ENCODE results near the gene FBN1.

Gene FBN1

GRCh38 chr15:48645558-48646330, at the start of gene FBN1:
FBN1 (minus strand) TSS chr15:48645709; CDS start chr15:48644769, 940 bp downstream.
- Mint-ChIP-seq H3K27ac (no peak within 1 kb of the TSS), H3K36me3 (ENCODE audit: low read depth) (no peaks in the 10 kb centered on the region), H3K4me1 (ENCODE audit: low read depth) (peaks cover 5% of the 10 kb centered on the region), H3K4me3 (peak within 1 kb of the TSS; percentile 65), H3K9me3 (no peaks in the 10 kb centered on the region), H3K27me3 (peaks cover 38% of the 10 kb centered on the region)

DNA sequence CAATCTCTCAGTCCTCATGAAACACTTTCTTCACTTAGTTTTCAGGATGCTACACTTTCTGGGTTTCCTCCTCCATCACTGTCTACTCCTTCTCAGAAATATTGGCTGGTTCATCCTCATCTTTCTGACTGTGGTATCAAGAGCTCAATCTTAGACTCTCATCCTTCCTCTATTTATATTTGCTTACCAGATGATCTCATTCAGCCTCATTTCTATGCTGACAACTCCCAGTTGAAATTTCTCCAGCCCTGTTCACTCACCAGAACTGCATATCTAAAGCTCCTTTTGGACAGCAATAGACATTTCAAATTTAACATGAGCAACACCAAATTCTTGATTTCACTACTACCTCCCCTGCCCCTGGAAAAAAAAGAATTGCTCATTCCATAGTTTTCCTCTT, 48.0 kb upstream of the FBN1 start:
- Mint-ChIP-seq H3K36me3 (ENCODE audit: low read depth) (no peaks in the 10 kb centered on the region), H3K27ac (no peak overlapping the region), H3K9me3 (peaks cover 3% of the 10 kb centered on the region), H3K4me1 (ENCODE audit: low read depth) (no peaks in the 10 kb centered on the region), H3K4me3 (no peak overlapping the region), H3K27me3 (no peaks in the 10 kb centered on the region)

- peaks cover 4% of the 10 kb centered on the region for H3K36me3 Mint-ChIP-seq (ENCODE audit: low read depth)
- H3K27ac Mint-ChIP-seq = no peak overlapping the region
- H3K27me3 Mint-ChIP-seq = no peaks in the 10 kb centered on the region
- peaks cover 9% of the 10 kb centered on the region for H3K9me3 Mint-ChIP-seq
- H3K4me1 Mint-ChIP-seq (ENCODE audit: low read depth) = no peaks in the 10 kb centered on the region
- H3K4me3 Mint-ChIP-seq = no peak overlapping the region
Measured at GRCh38 chr15:48688493-48688892, 43.0 kb upstream of the FBN1 start.

DNA sequence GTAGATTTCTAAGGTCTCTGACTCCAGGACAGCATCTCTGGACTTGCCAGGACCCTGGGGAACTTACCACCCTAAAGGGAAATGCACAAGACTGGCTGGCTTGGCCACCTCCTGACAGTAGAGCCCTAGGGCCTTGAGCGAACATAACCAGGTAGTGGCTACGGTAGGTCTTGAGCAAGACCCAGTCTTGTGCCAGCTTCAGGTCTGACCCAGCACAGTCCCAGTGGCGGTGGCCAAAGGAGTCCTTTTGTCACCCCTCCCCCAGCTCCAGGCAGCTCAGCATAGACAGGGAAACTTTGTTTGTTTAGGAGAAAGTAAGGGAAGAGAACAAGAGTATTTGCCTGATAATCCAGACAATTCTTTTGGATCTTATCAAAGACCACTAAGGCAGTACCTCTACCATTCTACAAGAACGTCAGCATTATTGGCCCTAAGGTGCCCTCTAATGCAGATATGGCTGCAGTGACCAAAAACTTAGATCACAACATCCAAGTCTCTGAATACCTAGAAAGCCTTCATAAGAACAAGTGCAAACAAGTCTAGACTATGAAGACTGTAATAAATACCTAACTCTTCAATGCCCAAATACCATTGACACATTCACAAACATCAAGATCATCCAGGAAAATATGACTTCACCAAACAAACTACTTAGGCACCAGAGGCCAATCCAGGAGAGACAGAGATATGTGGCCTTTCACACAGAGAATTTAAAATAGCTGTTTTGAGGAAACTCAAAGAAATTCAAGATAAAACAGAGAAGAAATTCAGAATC, 38.7 kb upstream of the FBN1 start:
- Mint-ChIP-seq H3K9me3 (peaks cover 6% of the 10 kb centered on the region), H3K4me3 (no peak overlapping the region), H3K27ac (no peak overlapping the region), H3K27me3 (no peaks in the 10 kb centered on the region), H3K36me3 (ENCODE audit: low read depth) (peaks cover 4% of the 10 kb centered on the region), H3K4me1 (ENCODE audit: low read depth) (no peaks in the 10 kb centered on the region)

- peaks cover 5% of the 10 kb centered on the region for H3K9me3 Mint-ChIP-seq
- H3K27ac Mint-ChIP-seq = no peak overlapping the region
- peaks cover 4% of the 10 kb centered on the region for H3K36me3 Mint-ChIP-seq (ENCODE audit: low read depth)
- H3K4me3 Mint-ChIP-seq = no peak overlapping the region
- no peaks in the 10 kb centered on the region for H3K4me1 Mint-ChIP-seq (ENCODE audit: low read depth)
- H3K27me3 Mint-ChIP-seq = no peaks in the 10 kb centered on the region
Measured at GRCh38 chr15:48682942-48683651, 37.6 kb upstream of the FBN1 start.

- H3K4me3 Mint-ChIP-seq = no peak overlapping the region
- no peak overlapping the region for H3K27ac Mint-ChIP-seq
- H3K27me3 Mint-ChIP-seq = no peaks in the 10 kb centered on the region
- H3K36me3 Mint-ChIP-seq (ENCODE audit: low read depth) = peaks cover 4% of the 10 kb centered on the region
- H3K9me3 Mint-ChIP-seq = no peaks in the 10 kb centered on the region
- H3K4me1 Mint-ChIP-seq (ENCODE audit: low read depth) = no peaks in the 10 kb centered on the region
Measured at GRCh38 chr15:48681353-48681752, 35.8 kb upstream of the FBN1 start.

DNA sequence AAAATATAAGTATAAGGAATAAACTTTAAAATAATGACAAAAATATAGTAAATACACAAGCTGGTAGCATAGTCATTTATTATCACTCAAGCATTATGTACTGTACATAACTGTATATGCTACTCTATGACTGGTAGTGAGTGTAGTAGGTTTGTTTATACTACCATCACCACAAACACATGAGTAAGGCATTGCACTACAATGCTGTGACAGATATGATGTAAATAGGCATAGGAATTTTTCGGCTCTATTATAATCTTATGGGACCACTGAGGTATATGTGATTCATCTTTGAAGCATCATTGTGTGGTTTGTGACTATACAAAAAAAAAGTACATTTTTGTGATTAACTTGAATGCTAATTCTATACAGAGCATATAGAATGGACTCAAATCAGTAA, 35.3 kb upstream of the FBN1 start:
- peaks cover under 1% of the 10 kb centered on the region for H3K27me3 Mint-ChIP-seq
- H3K36me3 Mint-ChIP-seq (ENCODE audit: low read depth) = peaks cover 4% of the 10 kb centered on the region
- no peaks in the 10 kb centered on the region for H3K9me3 Mint-ChIP-seq
- H3K4me1 Mint-ChIP-seq (ENCODE audit: low read depth) = no peaks in the 10 kb centered on the region
- no peak overlapping the region for H3K4me3 Mint-ChIP-seq
- H3K27ac Mint-ChIP-seq = no peak overlapping the region

DNA sequence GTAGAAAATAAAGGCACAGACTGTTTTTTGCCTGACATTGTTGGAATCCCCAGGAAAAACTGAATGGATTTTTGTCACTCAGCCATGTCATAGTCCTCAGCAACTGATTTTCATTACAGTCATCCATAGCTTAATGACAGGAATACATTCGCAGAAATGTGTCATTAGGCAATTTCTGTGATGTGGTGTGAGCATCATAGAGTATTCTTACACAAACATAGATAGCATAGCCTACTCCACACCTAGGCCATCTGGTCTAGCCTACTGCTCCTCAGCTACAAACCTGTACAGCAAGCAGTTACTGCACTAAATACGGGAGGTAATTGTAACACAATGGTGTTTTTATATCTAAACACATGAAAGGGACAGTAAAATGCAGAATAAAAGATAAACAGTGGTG, 34.4 kb upstream of the FBN1 start:
- H3K4me3 Mint-ChIP-seq = no peak overlapping the region
- H3K4me1 Mint-ChIP-seq (ENCODE audit: low read depth) = no peaks in the 10 kb centered on the region
- no peak overlapping the region for H3K27ac Mint-ChIP-seq
- H3K27me3 Mint-ChIP-seq = peaks cover 6% of the 10 kb centered on the region
- H3K9me3 Mint-ChIP-seq = no peaks in the 10 kb centered on the region
- H3K36me3 Mint-ChIP-seq (ENCODE audit: low read depth) = peaks cover 4% of the 10 kb centered on the region

DNA sequence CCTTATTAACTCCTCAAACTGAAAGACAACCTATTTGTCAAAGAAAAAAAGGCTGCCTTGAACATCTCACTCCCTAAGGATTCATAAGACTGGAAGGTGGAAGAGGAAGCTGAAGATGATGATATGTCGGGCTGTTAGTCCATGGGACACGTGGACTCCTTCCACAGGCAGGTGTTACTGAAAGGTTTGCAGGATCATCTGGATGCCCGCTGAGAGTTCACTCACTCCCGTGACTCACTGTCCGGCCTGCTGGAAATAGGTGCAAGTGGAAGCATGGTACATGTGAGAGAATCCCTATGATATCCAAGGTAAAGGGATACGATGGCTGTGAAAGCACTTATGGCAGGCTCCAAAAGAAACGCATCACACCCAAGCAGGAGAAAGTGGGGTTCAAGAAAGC, 33.3 kb upstream of the FBN1 start:
- no peaks in the 10 kb centered on the region for H3K4me1 Mint-ChIP-seq (ENCODE audit: low read depth)
- no peaks in the 10 kb centered on the region for H3K9me3 Mint-ChIP-seq
- no peaks in the 10 kb centered on the region for H3K36me3 Mint-ChIP-seq (ENCODE audit: low read depth)
- peaks cover 6% of the 10 kb centered on the region for H3K27me3 Mint-ChIP-seq
- H3K4me3 Mint-ChIP-seq = no peak overlapping the region
- no peak overlapping the region for H3K27ac Mint-ChIP-seq

DNA sequence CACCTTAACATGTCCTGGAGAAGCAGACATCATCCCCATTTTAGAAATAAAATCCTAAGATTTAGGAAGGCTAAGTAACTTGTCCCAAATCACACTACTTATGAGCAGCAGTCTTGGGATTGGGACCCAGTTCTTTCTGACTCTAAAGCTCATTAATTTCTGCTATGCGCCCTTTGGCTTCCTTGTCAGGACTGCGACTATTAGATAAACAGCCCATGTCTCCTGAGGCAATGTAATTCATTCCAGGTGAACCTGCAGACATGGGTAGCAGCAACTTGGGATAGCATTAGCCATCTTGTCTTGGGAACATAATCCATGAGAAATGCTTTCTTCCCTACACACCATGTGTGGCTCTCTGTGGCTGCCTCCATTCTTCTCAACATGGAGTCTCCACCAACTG, 32.3 kb upstream of the FBN1 start:
- H3K36me3 Mint-ChIP-seq (ENCODE audit: low read depth) = no peaks in the 10 kb centered on the region
- H3K9me3 Mint-ChIP-seq = no peaks in the 10 kb centered on the region
- no peak overlapping the region for H3K4me3 Mint-ChIP-seq
- H3K27me3 Mint-ChIP-seq = peaks cover 6% of the 10 kb centered on the region
- H3K27ac Mint-ChIP-seq = no peak overlapping the region
- no peaks in the 10 kb centered on the region for H3K4me1 Mint-ChIP-seq (ENCODE audit: low read depth)

- Mint-ChIP-seq H3K27me3 (peaks cover 6% of the 10 kb centered on the region), H3K36me3 (ENCODE audit: low read depth) (no peaks in the 10 kb centered on the region), H3K4me1 (ENCODE audit: low read depth) (no peaks in the 10 kb centered on the region), H3K27ac (no peak overlapping the region), H3K9me3 (no peaks in the 10 kb centered on the region), H3K4me3 (no peak overlapping the region)
Measured at GRCh38 chr15:48675436-48675835, 29.9 kb upstream of the FBN1 start.

DNA sequence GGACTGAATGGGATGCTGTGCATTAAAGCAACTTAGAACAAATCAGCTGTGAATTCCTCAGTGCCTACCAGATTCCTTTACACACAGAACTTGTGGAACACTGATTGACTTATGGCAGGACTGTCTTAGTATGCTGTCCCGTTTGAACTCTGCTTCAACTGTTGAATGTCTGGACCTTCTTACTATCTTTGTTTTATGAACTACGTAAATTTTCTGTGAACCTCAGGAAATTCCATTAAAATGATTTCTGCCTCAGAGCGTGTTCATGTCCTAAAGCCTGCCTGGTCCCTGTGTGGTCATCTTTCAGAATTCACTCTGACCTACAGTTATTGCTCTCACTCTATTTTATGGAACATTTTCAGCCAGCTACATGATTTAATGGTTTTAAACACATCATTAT, 29.4 kb upstream of the FBN1 start:
- peaks cover 6% of the 10 kb centered on the region for H3K27me3 Mint-ChIP-seq
- H3K36me3 Mint-ChIP-seq (ENCODE audit: low read depth) = no peaks in the 10 kb centered on the region
- no peaks in the 10 kb centered on the region for H3K9me3 Mint-ChIP-seq
- no peaks in the 10 kb centered on the region for H3K4me1 Mint-ChIP-seq (ENCODE audit: low read depth)
- no peak overlapping the region for H3K27ac Mint-ChIP-seq
- no peak overlapping the region for H3K4me3 Mint-ChIP-seq

DNA sequence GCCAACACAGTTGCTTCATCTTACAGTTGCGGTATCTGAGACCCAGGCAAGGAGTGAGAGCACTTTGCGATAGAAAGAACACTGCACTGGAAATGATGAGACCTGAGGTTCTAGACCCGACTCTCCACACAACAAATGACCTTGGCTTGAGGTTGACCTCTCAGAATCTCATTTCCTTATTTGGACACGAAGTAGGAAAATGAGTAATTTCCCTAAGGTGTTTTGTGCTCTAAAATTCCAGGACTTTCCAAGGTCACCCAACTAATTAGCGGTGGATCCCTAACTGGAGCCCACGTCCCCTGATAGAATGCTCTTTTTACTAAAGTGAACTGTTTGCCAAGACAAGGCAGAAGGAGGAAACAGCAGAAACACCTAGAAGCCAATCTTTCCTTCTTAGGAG, 26.7 kb upstream of the FBN1 start:
- Mint-ChIP-seq H3K9me3 (no peaks in the 10 kb centered on the region), H3K4me1 (ENCODE audit: low read depth) (no peaks in the 10 kb centered on the region), H3K27ac (no peak overlapping the region), H3K36me3 (ENCODE audit: low read depth) (no peaks in the 10 kb centered on the region), H3K27me3 (peaks cover 6% of the 10 kb centered on the region), H3K4me3 (no peak overlapping the region)

- Mint-ChIP-seq H3K36me3 (ENCODE audit: low read depth) (no peaks in the 10 kb centered on the region), H3K4me3 (no peak overlapping the region), H3K27me3 (peaks cover 6% of the 10 kb centered on the region), H3K9me3 (no peaks in the 10 kb centered on the region), H3K27ac (no peak overlapping the region), H3K4me1 (ENCODE audit: low read depth) (no peaks in the 10 kb centered on the region)
Measured at GRCh38 chr15:48671103-48672022, 25.9 kb upstream of the FBN1 start.
